ENCODE data around the gene DDX10. TPM values are rescaled to one million over a fixed set of nuclear protein-coding genes. Genes with fewer than 3 reads are reported as not detected.

The DDX10 gene
- total and polyA plus RNA-seq, 9 of the 15 experiments (the other 6 are each of a cell fraction or from before 2014, with no cell fraction given), result 33.9 to 94.6 (median 50.7) TPM

- TF ChIP-seq ARID4B (CRISPR knock-in tag; IDR thresholded peaks at IDR 0.05) (no peak), ZBED1 (IDR thresholded peaks at IDR 0.05) (no peak), ZNF717 (CRISPR knock-in tag; IDR thresholded peaks at IDR 0.05) (no peak)
These were observed 121.6 kb downstream of the DDX10 start (continued) for GRCh38 chr11:108786281-108786990.

- BruUV-seq (replicated peaks), result no TSS peak
- Histone ChIP-seq H3K9me3 (replicated peaks; ENCODE audit: control insufficient read depth, insufficient read depth, low read depth, low read length) (no peaks in the 10 kb centered on the region), H3K4me1 (replicated peaks in 1 of 2; ENCODE audit: control insufficient read depth in 2 of 2, insufficient read depth in 2 of 2, low read length in 2 of 2) (no peaks in the 10 kb centered on the region), H3K9me1 (ENCODE audit: control insufficient read depth, insufficient read depth, low read length) (no peaks in the 10 kb centered on the region), H3K79me2 (ENCODE audit: control insufficient read depth, insufficient read depth, low read length) (peaks cover 44% of the 10 kb centered on the region; the same call in 2 of the 3 replicates), H2AFZ (ENCODE audit: low read depth, low read length) (no peak overlapping the region), H3K4me3 (no peak overlapping the region), H4K20me1 (replicated peaks; ENCODE audit: control insufficient read depth, insufficient read depth, low read length) (no peaks in the 10 kb centered on the region; the same call in 1 of the 2 replicates), H3K27ac (ENCODE audit: extremely low read depth, low read depth, low read length) (no peak overlapping the region), H3K36me3 (ENCODE audit: control insufficient read depth, insufficient read depth, low read length) (no peaks in the 10 kb centered on the region), H3K9ac (ENCODE audit: insufficient read depth in 1 of 2, low read depth in 2 of 2, low read length in 2 of 2) (no peak overlapping the region), H3K4me2 (ENCODE audit: insufficient read depth, low read length) (no peak overlapping the region), H3K27me3 (ENCODE audit: control insufficient read depth in 2 of 2, insufficient read depth in 2 of 2, low read length in 2 of 2) (no peaks in the 10 kb centered on the region)
- ChIA-PET POLR2A (interaction anchor here (0.9 kb wide), 1 partner anchor 17 kb away, joined by 3 read pairs; no protein-coding TSS in a partner anchor), CTCF (ENCODE audit: low intra/inter-chr PET ratio) (no interaction called here)
- no peak for FAIRE-seq
- 84% methylated on average over 6 of the region's 6 CpGs for WGBS (ENCODE audit: insufficient coverage, low coverage, missing lambda C conversion rate)
- no peak for DNase-seq (ENCODE audit: extremely low read depth in 1 of 4, low spot score in 3 of 4)
- in situ Hi-C loops (cut with MboI), result no loop called here
- intact Hi-C loops (cut with micrococcal nuclease), result no loop called here
- TF ChIP-seq NKRF (IDR thresholded peaks at IDR 0.05; ENCODE audit: borderline replicate concordance) (no peak), ZKSCAN3 (CRISPR knock-in tag; IDR thresholded peaks at IDR 0.05) (no peak), ZNF212 (CRISPR knock-in tag; IDR thresholded peaks at IDR 0.05) (no peak), MEF2A (IDR thresholded peaks at IDR 0.05; ENCODE audit: control insufficient read depth, low read depth, low read length) (no peak), HDAC2 (IDR thresholded peaks at IDR 0.05) (no peak), FOXP4 (CRISPR knock-in tag; IDR thresholded peaks at IDR 0.05; ENCODE audit: borderline replicate concordance) (no peak), NR3C1 (CRISPR knock-in tag; IDR thresholded peaks at IDR 0.05) (no peak), SREBF2 (CRISPR knock-in tag; IDR thresholded peaks at IDR 0.05) (no peak), ZNF24 (IDR thresholded peaks at IDR 0.05) (no peak), CAMTA2 (CRISPR knock-in tag; conservative IDR thresholded peaks at IDR 0.05) (no peak), PRMT5 (CRISPR knock-in tag; IDR thresholded peaks at IDR 0.05) (no peak)
- no peak for ATAC-seq
These were observed 122.2 kb downstream of the DDX10 start for GRCh38 chr11:108787105-108787504.
